Activated gamma-delta T cell (primary cell): ENCODE data around the gene LYRM2.

Experiments
- DNase-seq: peaks from one replicate; lab custom pipeline; 2025; lab: John Stamatoyannopoulos, UW
- total RNA-seq, 2 donors: gene quantifications; one replicate each; lab custom pipeline; 2026; lab: John Stamatoyannopoulos, UW

The LYRM2 gene
- total RNA-seq, result 65.1 to 68.0 reads per million in 2 donors

GRCh38 chr6:89638320-89639195 is at the start of gene LYRM2:
Gene LYRM2 (minus strand): TSS chr6:89638747. CDS start chr6:89638716, 31 bp downstream.
- peak; percentile 85 for DNase-seq

- no peak for DNase-seq
Measured at GRCh38 chr6:89688328-89688727, 49.8 kb upstream of the LYRM2 start.

- no peak for DNase-seq
Measured at GRCh38 chr6:89685311-89685710, 46.8 kb upstream of the LYRM2 start.

GRCh38 chr6:89682991-89683390 is 44.4 kb upstream of the LYRM2 start:
- no peak for DNase-seq

- DNase-seq, result no peak
Measured at GRCh38 chr6:89681983-89682564, 43.5 kb upstream of the LYRM2 start.

- DNase-seq, result no peak
Measured at GRCh38 chr6:89680551-89680950, 42.0 kb upstream of the LYRM2 start.

- no peak for DNase-seq
Measured at GRCh38 chr6:89680150-89680549, 41.6 kb upstream of the LYRM2 start.

GRCh38 chr6:89679215-89680120 is 40.9 kb upstream of the LYRM2 start:
- DNase-seq, result no peak

GRCh38 chr6:89678531-89678930 is 40.0 kb upstream of the LYRM2 start:
- DNase-seq, result no peak

- DNase-seq, result no peak
Measured at GRCh38 chr6:89675949-89676748, 37.6 kb upstream of the LYRM2 start.

GRCh38 chr6:89670935-89671565 is 32.5 kb upstream of the LYRM2 start:
- no peak for DNase-seq

- no peak for DNase-seq
Measured at GRCh38 chr6:89669002-89669401, 30.5 kb upstream of the LYRM2 start.

GRCh38 chr6:89667872-89668556 is 29.5 kb upstream of the LYRM2 start:
- DNase-seq, result no peak

GRCh38 chr6:89662659-89663223 is 24.2 kb upstream of the LYRM2 start:
- DNase-seq, result no peak

GRCh38 chr6:89661559-89661958 is 23.0 kb upstream of the LYRM2 start:
- DNase-seq, result no peak

GRCh38 chr6:89660981-89661380 is 22.4 kb upstream of the LYRM2 start:
- no peak for DNase-seq

- no peak for DNase-seq
Measured at GRCh38 chr6:89657445-89658158, 19.1 kb upstream of the LYRM2 start.

- DNase-seq, result no peak
Measured at GRCh38 chr6:89655122-89655521, 16.6 kb upstream of the LYRM2 start.

GRCh38 chr6:89650579-89650978 is 12.0 kb upstream of the LYRM2 start:
- no peak for DNase-seq
